HG03097 (cell line): Measurements from ENCODE around the gene ADGRV1.
"Not testable (repeated sequence)": the region's sequence is repeated elsewhere in the genome, so short reads cannot be mapped to it uniquely, and the experiment has no call there.

Experiments used
- ATAC-seq: cut with Tn5 transposase; IDR thresholded peaks from one replicate; pipeline ENCODE4 v1.9.1; 2021; ENCODE audit not compliant: unreplicated experiment, low FRiP score

Gene ADGRV1

DNA sequence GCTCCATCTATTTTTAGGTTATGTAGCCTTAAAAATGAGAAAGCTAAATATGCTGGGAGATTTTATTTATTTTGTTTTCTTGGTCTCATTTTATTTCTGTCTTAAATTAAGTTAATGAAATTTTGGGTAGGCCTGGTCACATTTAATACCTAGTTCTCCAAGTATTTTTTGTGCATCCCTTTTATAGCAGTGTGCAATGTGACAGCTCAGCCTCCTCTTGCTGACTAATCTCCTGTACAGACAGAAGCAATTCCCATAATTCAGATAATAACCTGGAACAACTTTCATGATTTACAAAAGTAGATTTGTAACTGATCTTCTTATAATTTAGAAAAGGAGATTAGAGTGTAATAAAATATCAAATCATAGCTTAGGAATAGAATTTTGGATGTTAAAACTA is 403.9 kb downstream of the ADGRV1 start:
- no peak for ATAC-seq

DNA sequence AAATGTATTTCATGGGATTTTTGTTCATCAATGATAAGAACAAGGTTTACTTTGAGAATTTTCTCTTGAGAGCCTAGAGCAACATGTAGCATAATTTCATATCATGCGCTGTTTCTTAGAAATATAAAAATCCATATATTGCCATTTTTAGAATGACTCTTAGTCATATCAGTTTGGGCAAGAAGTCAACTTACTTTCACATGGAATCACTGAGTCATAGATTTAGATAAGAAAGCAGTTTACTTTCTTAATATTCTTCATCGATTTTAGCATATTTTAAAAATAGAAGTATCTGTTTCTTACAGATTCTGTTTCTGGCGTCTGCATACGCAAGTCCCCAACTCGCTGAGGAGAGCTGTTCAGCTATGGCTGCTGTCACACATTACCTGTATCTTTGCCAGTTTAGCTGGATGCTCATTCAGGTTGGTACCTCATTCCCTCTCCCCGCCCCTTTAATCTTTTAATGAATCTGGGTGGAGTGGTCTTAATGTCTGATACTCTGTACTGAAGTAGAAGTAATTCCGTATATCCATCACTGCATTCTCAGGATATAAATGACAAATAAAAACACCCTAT is 406.6 kb downstream of the ADGRV1 start:
- ATAC-seq, result no peak

DNA sequence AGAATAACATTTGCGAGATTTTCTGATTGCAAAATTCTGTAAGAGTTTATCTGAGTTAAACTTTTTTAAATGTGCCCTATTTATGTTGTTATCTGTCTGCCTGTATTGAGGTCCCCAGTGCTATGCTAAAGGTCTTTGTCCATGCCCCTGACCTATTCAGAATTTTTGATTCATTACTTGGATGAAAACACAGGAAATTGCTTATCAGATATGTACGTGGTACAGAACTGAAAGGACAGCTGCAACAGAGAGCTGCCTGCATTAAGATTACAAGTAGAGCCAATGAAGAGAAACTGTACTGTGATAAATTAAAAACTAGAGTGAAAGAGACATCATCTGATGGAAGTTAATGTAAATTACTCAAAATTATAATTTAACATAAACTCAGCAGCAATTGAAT is 408.8 kb downstream of the ADGRV1 start:
- no peak for ATAC-seq

DNA sequence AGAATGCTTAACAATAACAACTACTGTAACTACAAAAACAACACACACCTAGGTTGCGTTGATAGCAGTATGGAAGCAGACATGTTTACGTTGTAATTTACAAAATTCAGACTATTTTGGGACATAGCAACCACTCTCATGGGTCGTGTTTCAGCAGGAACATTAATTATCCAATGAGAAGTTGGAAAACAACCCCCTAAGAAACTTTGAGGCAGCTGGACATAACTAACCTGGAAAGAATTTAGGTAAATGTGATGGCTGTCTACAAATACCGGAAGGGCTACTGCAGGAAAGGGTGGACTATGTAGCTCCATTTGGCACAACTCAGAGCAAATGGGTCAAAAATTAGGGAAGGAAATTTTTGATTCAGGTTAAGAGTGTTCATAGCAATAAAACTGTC is 409.3 kb downstream of the ADGRV1 start:
- ATAC-seq, result no peak

DNA sequence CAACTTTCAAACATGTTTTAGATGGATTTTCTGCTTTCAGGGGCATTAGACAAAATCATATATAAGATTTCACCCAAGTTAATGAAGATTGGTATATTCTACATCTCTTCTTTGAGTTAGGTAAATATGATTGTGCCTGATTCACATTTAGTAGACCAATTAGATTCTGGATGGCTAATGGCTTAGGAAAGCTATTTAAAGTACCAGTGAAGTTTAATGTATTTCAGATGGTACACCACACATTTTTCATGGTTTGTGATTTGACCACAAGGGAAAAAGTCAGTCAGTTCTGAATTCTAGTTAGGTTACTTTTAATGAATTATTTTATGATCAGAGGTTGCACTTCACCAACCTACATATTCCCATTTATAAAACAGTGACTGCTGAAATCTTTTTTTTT is 409.7 kb downstream of the ADGRV1 start:
- no peak for ATAC-seq

DNA sequence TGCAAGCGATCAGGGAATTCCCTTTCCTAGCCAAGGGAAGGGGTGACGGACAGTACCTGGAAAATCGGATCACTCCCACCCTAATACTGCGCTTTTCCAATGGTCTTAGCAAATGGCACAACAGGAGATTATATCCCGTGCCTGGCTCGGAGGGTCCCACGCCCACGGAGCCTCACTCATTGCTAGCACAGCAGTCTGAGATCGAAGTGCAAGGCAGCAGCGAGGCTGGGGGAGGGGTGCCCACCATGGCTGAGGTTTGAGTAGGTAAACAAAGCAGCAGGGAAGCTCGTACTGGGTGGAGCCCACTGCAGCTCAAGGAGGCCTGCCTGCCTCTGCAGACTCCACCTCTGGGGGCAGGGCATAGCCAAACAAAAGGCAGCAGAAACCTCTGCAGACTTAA is 411.3 kb downstream of the ADGRV1 start:
- not testable (repeated sequence) for ATAC-seq

DNA sequence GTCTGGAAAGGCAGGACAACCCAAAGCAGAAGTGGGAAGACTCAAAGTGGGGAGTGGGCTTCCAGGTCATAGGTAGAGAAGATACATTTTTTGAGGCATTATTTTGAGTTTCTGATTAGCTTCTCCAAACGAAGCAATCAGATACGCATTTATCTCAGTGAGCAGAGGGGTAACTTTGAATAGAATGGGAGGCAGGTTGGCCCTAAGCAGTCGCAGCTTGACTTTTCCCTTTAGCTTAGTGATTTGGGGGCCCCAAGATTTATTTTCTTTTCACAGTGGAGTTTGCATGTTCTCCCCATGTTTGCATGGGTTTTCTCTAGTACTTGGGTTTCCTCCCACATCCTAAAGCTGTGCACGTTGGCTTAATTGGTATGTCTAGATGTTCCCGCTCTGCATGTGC is 422.6 kb downstream of the ADGRV1 start:
- no peak for ATAC-seq

DNA sequence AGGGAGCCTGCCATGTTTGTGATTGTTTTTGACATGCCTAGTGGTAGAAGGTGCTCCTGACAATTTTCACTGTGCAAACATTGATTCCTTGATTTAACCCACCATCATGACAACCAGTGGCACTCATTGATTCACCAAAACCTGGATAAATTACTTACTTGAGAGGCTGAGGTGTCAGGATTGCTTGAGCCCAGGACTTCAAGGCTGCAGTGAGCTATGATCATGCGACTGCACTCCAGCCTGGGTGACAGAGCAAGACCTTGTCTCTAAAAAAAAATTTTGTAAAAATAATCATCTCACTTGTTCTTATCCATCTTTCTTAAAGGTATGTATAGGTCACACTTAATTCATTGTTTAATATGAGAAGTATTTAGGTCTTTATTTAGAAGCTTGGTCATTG is 423.2 kb downstream of the ADGRV1 start:
- no peak for ATAC-seq

DNA sequence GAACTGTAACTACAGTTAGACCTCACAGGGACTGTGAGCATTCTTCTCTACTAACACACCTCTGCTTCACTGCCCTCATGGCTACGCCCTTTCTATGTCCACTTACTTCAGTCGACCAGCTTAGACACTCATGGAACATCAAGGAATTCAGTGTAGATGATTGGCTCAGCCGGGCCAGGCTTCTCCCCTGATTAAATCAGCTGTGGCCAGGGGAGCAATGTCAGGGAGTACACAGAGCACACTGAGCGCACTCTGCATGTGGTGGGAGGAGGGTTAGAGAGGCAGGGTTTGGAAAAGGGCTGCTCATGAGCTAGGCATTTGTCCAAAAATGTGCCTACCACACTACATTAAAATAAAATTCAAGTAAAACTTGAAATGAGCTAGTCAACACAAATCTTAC is 424.0 kb downstream of the ADGRV1 start:
- no peak for ATAC-seq

DNA sequence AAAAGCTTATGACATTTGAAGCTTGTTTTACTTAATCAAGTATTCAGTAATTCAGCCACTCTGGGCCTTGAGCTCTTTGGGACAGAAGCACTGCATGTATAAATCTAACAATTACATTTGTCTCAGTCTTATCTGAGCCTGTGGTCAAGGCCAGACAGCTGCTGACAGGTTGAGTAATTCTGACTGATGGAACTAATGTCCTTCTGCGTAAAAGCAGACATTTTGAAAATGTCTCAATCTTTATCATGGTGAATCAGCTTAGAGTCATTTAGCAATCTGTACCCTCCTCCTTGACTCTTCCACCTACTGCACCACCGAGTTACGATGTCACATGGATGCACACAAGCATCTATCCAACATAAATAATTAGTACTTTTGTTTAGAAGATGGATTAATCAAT is 424.6 kb downstream of the ADGRV1 start:
- no peak for ATAC-seq

DNA sequence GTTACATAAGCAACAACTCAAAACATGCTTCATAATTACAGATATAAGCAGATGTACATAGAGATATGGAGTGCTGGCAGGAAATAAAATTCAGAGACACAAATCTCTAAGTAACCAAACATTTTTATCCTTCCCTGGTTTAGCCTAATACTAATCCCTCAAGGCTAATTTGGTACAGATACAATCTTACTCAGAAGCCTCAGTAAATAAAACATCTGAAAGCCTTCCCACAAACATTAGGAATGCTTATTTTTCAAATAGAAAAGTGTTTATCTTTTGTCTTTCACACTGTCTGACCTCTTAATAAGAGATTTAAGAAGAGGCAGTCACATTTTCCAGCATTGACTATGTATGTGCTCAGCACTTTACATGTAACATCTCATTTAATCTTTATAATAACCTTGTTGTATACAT is 425.1 kb downstream of the ADGRV1 start:
- ATAC-seq, result no peak

DNA sequence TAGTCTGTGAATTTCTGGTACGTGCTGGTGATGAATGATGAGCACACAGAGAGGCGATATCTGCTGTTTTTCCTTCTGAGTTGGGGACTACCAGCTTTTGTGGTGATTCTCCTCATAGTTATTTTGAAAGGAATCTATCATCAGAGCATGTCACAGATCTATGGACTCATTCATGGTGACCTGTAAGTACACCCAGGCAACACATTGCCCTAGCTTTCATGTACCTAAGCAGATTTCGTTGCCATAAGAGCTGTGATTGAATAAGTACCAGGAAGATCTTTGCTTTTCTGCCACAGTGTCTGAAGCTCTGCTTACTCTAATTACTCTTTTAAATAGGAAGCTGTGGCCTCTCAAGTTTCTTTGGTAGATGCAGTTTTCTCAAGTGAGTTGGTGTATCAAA is 426.7 kb downstream of the ADGRV1 start:
- no peak for ATAC-seq

DNA sequence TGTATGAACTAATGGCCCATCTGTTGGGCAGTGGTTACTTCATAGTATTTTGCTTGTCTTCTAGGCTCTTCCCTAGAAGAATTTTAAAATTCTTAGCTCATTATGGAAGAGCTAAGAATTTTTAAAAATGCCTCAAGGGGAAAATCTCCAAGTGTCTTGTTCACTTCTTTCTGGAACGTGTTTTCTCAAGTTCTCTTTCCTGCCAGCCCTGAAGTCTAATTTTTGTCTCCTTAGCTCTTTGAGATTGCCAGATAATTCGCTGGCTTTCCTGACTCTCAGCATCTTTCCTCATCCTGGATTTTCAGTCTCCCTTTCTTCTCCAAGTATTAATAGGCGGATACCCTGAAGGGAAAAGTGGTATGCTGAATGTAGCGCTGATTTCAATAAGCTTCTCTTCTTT is 429.1 kb downstream of the ADGRV1 start:
- ATAC-seq, result no peak

DNA sequence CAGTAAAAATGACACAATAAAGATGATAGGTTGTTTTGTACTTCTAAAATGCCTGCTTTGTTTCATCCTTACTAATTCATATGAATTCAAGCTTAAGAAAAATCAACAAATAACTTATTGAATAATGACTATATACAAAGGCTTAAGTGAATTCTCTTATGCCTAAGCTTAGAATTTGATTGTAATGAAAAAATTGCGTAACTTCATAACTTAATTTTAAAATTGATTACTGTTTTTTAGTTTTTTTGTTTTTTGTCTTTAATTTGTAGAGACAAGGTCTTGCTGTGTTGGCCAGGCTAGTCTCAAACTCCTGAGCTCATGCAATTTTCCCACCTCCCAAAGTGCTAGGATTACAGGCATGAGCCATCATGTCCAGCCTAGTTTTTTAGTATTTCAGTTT is 432.6 kb downstream of the ADGRV1 start:
- ATAC-seq, result no peak

DNA sequence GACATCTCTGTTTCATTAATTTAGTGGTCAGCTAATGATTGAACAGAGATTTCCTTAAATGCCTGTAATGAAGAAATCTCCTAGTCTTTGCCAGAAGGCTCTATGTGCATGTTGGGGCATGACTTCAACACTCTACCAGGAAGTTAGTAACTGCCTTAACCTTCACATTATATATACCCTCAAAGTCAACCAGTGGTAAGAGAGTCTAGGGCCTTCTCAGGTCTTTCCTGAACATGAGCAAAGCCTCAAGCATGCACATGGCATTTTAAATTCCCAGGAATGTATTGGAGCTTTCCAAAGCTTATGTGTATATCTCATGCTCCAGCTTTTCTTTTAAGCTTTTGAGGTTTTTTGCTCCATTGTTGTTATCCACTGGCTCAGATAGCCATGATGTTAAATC is 436.2 kb downstream of the ADGRV1 start:
- ATAC-seq, result no peak

DNA sequence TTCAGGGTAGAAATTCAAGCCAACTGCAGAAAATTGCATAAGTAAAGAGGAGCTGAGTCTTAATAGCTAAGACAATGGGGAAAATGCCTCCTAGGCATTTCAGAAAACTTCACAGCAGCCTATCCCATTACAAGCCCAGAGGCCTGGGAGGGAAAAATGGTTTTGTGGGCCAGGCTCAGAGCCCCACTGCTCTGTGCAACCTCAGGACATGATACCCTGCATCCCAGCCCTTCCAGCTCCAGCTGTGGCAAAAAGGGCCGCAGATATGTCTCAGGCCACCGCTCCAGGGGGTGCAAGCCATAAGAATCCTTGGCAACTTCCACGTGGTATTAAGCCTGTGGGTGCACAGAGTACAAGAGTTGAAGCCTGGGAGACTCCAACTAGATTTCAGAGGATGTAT is 437.5 kb downstream of the ADGRV1 start:
- no peak for ATAC-seq

DNA sequence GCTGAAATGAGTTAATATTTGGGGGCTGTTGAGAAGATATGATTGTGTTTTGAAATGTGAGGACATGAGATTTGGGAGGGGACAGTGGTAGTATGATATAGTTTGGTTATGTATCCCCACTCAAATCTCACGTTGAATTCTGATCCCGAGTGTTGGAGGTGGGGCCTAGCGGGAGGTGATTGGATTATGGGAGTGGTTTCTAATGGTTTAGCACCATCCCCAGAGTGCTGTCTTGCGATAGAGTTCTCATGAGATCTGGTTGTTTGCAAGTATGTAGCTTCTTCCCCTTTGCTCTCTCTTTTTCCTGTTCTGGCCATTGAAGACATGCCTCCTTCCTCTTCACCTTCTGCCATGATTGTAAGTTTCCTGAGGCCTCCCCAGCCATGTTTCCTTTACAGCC is 438.5 kb downstream of the ADGRV1 start:
- ATAC-seq, result no peak

DNA sequence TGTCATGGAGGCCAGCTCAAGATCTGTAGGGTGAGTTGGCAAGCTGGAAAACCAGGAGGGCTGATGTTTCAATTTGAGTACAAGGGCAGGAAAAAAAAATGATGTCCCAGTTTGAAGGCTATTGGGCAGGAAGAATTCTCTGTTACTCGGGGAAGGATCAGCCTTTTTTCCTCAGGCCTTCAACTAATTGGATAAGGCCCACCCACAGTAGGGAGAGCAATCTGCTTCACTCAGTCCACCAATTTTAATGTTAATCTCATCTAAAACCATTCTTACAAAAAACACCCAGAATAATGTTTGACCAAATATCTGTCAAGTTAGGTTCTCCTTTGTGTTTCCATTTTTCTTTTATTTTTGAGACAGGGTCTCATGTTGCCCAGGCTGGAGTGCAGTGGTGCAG is 442.1 kb downstream of the ADGRV1 start:
- no peak for ATAC-seq

DNA sequence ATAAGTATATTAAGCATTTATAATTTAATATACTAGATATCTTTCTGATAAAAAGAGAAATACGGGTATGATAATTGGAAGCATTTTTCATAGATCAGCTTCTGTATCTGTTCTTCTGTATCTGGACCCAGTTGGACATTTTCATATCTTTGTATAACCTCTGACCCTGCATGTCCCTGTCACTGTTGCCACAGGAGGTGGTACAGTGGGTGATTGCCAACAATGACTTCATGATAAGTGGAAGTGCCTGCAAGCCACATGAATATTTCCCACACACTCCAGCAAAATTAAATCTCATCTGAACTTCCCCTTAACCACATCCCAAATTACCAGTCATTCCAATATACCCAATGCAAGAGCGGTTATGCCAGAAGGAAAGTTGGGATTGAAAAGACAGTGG is 448.1 kb downstream of the ADGRV1 start:
- no peak for ATAC-seq

DNA sequence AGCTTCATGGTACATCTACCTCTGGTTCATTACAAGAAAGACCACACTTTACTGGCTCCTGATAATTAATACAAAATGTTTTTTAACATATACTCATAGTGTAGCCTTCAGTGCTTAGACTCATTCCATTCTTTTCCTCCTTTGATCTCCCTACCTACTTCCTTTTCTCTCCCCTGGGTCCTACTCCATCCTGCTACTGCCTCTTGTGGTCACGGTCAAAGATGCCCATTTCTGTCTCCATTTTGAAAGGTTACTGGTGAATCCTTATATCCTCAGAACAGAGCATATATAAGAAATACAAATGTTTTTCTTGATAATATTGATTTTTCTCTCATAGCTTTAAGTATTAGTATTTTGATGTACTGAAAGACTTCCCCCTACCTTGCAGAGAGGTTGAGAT is 448.7 kb downstream of the ADGRV1 start:
- no peak for ATAC-seq

DNA sequence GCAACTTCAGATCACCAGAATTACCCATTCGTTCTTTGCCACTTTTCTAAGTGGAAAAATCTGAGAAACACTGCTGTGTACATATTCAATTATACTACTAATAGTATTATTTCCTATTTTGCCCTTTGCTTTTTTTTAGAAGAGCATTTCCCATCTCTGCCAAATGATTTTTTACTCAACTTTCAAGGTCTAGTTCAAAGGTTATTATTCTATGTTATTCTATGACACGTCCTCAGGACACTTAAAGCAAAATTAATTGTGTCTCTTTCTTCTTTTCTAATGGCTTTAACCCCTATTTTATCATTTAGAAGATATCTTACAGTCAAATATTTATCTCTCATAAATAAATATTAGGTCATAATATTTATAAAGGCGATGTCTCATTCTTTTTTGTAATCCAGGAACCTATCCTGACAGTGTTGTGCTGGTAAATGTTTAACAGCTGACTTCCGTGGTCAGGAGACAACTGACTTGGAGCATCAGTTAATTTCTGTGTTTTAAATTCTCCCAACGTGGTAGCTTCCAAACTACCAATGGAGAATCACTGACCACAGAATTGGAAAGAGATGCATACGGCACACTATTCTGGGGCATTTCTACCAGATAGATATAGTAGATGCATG is 449.3 kb downstream of the ADGRV1 start:
- no peak for ATAC-seq

DNA sequence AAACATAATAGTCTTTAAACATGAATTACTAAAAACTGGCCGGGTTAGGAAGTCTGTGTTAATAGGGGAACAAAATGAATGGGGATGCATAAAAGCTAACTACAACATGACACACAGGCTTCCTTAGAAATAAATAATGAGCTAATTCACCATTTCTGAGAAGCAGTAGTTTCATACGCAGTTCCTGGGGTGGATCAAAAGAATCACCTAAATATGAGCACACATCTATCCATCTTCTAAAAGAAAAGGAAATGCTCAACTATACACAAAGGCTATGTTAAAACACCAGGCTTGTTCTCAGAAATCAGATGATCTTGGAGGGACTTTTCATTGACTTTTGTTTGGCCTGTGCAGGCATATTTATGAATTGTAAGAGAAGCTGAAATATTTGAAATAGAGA is 451.5 kb downstream of the ADGRV1 start:
- no peak for ATAC-seq

DNA sequence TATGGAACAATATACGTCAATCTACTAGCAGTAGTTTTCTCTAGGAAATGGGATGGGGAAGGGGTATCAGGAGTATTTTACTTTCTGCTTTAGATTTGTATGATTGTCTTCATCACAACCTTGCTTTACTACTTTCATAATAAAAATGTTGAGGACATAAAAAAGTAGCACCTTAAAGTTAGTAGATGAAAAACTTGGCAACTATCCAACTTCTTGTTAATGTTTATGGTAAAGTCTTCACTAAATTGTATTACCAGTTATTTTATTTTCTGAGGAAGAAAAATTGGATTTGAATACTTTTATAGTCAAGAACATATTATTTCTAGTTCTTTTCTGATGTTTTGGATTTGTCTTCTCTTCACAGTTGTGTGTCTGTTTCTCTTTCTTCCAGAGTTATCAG is 452.4 kb downstream of the ADGRV1 start:
- no peak for ATAC-seq
